ENCODE results near the gene CDH22. TPM values are rescaled to one million over a fixed set of nuclear protein-coding genes. Genes with fewer than 3 reads are reported as not detected.

CDH22 gene
- total RNA-seq, 4 donors from 2014 or later, result 0.11 to 2.3 (median 0.76) TPM

- Histone ChIP-seq H3K9me3 (no peaks in the 10 kb centered on the region), H3K4me1 (no peaks in the 10 kb centered on the region), H3K27me3 (peaks cover 0 to 71% (median 0%) of the 10 kb centered on the region in 4 donors), H3K36me3 (no peaks in the 10 kb centered on the region), H3K4me3 (no peak overlapping the region), H3K27ac (no peak overlapping the region)
- WGBS, 2 donors, result 58 to 64% methylated on average over 8 of the region's 8 CpGs
- no peak for DNase-seq
- TF ChIP-seq CTCF (IDR thresholded peaks at IDR 0.05) (no peak), POLR2A (IDR thresholded peaks at IDR 0.05) (no peak)
- intact Hi-C loops (cut with DNase I), result no loop called here
Measured at GRCh38 chr20:46291401-46291800, 16.9 kb downstream of the CDH22 start.

- Histone ChIP-seq H3K36me3 (no peaks in the 10 kb centered on the region), H3K27me3 (peaks cover 0 to 70% (median 0%) of the 10 kb centered on the region in 4 donors), H3K4me1 (no peaks in the 10 kb centered on the region), H3K4me3 (no peak overlapping the region), H3K9me3 (no peaks in the 10 kb centered on the region), H3K27ac (no peak overlapping the region)
- DNase-seq, result no peak
- intact Hi-C loops (cut with DNase I), result no loop called here
- TF ChIP-seq POLR2A (IDR thresholded peaks at IDR 0.05) (no peak), CTCF (IDR thresholded peaks at IDR 0.05) (no peak)
- WGBS, 2 donors, result 66 to 72% methylated on average over 5 of the region's 5 CpGs
Measured at GRCh38 chr20:46289432-46289831, 18.9 kb downstream of the CDH22 start.

GRCh38 chr20:46286977-46287376, 21.3 kb downstream of the CDH22 start:
- H3K9me3 ChIP-seq, result no peaks in the 10 kb centered on the region
- no peak overlapping the region for H3K27ac ChIP-seq
- DNase-seq, result no peak
- intact Hi-C loops (cut with DNase I), result no loop called here
- H3K27me3 ChIP-seq, result peaks cover 0 to 71% (median 0%) of the 10 kb centered on the region in 4 donors
- no peaks in the 10 kb centered on the region for H3K4me1 ChIP-seq
- no peak overlapping the region for H3K4me3 ChIP-seq
- 82 to 83% methylated on average over 7 of the region's 7 CpGs for WGBS, 2 donors
- TF ChIP-seq CTCF (IDR thresholded peaks at IDR 0.05) (no peak), POLR2A (IDR thresholded peaks at IDR 0.05) (no peak)
- no peaks in the 10 kb centered on the region for H3K36me3 ChIP-seq

- DNase-seq, result no peak
- H3K9me3 ChIP-seq, result no peaks in the 10 kb centered on the region
- 63 to 79% methylated on average over 9 to 11 of the region's 13 CpGs for WGBS, 2 donors
- H3K4me1 ChIP-seq, result no peaks in the 10 kb centered on the region
- H3K4me3 ChIP-seq, result no peak overlapping the region
- TF ChIP-seq CTCF (IDR thresholded peaks at IDR 0.05) (no peak), POLR2A (IDR thresholded peaks at IDR 0.05) (no peak)
- intact Hi-C loops (cut with DNase I), result no loop called here
- no peaks in the 10 kb centered on the region for H3K36me3 ChIP-seq
- H3K27ac ChIP-seq, result no peak overlapping the region
- peaks cover 0 to 71% (median 0%) of the 10 kb centered on the region in 4 donors for H3K27me3 ChIP-seq
Measured at GRCh38 chr20:46286382-46286781, 21.9 kb downstream of the CDH22 start.

GRCh38 chr20:46285740-46286139, 22.6 kb downstream of the CDH22 start:
- Histone ChIP-seq H3K27ac (no peak overlapping the region), H3K9me3 (no peaks in the 10 kb centered on the region), H3K27me3 (peaks cover 0 to 74% (median 0%) of the 10 kb centered on the region in 4 donors), H3K4me1 (no peaks in the 10 kb centered on the region), H3K36me3 (no peaks in the 10 kb centered on the region), H3K4me3 (no peak overlapping the region)
- TF ChIP-seq POLR2A (IDR thresholded peaks at IDR 0.05) (no peak), CTCF (IDR thresholded peaks at IDR 0.05) (no peak)
- intact Hi-C loops (cut with DNase I), result no loop called here
- no peak for DNase-seq
- 64 to 72% methylated on average over 3 of the region's 3 CpGs for WGBS, 2 donors

All from esophagus squamous epithelium (tissue), 5 donors.